Measurements from ENCODE around the gene PPP2R5A. TPM values are rescaled to one million over a fixed set of nuclear protein-coding genes. Genes with fewer than 3 reads are reported as not detected.

Gene PPP2R5A
- total RNA-seq, 4 donors from 2014 or later: 38.9 to 51.8 (median 45.3) TPM

DNA sequence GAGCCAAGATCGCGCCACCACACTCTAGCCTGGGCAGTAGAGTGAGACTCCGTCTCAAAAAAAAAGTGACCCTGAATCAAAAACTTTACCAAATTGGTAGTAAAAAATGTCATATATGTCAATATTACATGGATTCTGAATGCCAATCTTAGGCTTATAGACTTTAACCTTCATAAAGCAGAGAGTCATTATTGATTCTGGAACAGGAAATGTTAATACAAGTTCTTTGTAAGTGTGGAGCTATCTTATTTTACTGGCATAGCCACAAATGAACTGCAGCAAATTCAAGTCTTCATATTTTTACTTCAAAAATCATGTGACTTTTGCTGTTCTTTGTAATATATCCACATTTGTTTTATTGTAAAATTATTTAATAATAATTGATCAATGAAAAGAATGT, 41.3 kb downstream of the PPP2R5A start:
- TF ChIP-seq, protein P1, sequence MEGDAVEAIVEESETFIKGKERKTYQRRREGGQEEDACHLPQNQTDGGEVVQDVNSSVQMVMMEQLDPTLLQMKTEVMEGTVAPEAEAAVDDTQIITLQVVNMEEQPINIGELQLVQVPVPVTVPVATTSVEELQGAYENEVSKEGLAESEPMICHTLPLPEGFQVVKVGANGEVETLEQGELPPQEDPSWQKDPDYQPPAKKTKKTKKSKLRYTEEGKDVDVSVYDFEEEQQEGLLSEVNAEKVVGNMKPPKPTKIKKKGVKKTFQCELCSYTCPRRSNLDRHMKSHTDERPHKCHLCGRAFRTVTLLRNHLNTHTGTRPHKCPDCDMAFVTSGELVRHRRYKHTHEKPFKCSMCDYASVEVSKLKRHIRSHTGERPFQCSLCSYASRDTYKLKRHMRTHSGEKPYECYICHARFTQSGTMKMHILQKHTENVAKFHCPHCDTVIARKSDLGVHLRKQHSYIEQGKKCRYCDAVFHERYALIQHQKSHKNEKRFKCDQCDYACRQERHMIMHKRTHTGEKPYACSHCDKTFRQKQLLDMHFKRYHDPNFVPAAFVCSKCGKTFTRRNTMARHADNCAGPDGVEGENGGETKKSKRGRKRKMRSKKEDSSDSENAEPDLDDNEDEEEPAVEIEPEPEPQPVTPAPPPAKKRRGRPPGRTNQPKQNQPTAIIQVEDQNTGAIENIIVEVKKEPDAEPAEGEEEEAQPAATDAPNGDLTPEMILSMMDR (IDR thresholded peaks at IDR 0.05): no peak
- no peak overlapping the region for H3K27ac ChIP-seq

DNA sequence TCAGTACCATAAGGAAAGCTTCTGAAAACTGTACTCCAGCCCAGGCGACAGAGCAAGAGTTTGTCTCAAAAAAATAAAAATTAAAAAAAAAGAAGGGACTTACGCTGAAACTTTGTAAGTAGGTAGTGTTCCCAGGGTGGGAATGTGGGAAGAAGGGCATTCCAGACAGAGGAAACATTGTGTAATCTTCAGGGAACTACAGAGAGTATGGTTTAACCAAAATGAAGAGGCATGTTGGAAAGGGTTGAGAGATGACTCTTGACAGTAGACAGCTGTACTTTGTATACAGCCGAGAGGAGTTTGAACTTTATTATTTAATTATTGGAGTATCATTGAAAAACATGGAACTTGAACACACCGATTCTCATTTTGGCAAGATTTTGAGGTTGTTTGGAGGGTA, 43.0 kb downstream of the PPP2R5A start:
- Histone ChIP-seq H3K27ac (no peak overlapping the region), H3K36me3 (peaks cover 0 to 24% (median 0%) of the 10 kb centered on the region in 3 donors), H3K27me3 (no peaks in the 10 kb centered on the region), H3K4me3 (no peak overlapping the region), H3K9me3 (no peaks in the 10 kb centered on the region), H3K4me1 (peaks cover 0 to 6% (median 0%) of the 10 kb centered on the region in 4 donors)
- TF ChIP-seq, protein P1 (IDR thresholded peaks at IDR 0.05): no peak
- no peak for TF ChIP-seq POLR2A (IDR thresholded peaks at IDR 0.05)
- no peak for DNase-seq

More for the DNA sequence above, 41.3 kb downstream of the PPP2R5A start:
- DNase-seq: no peak
- Histone ChIP-seq H3K36me3 (peaks cover 0 to 13% (median 0%) of the 10 kb centered on the region in 3 donors), H3K4me1 (peaks cover 0 to 6% (median 0%) of the 10 kb centered on the region in 4 donors), H3K9me3 (no peaks in the 10 kb centered on the region), H3K4me3 (no peak overlapping the region), H3K27me3 (no peaks in the 10 kb centered on the region)

DNA sequence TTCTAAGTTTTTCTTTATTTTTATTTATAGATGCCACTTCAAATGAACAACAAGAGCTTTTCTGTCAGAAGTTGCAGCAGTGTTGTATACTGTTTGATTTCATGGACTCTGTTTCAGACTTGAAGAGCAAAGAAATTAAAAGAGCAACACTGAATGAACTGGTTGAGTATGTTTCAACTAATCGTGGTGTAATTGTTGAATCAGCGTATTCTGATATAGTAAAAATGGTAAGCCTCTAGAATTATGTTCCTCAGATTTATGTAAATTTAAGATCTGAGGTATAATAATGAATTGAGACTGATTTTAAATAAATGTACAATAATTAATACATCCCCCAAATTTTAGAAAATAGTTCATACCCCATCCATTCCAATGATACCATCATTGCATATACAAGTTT, 43.9 kb downstream of the PPP2R5A start:
- Histone ChIP-seq H3K27ac (no peak overlapping the region), H3K27me3 (no peaks in the 10 kb centered on the region), H3K4me3 (no peak overlapping the region), H3K9me3 (no peaks in the 10 kb centered on the region), H3K36me3 (peaks cover 0 to 32% (median 0%) of the 10 kb centered on the region in 3 donors), H3K4me1 (peaks cover 0 to 6% (median 0%) of the 10 kb centered on the region in 4 donors)
- TF ChIP-seq POLR2A (IDR thresholded peaks at IDR 0.05): no peak
- TF ChIP-seq, protein P1 (IDR thresholded peaks at IDR 0.05): no peak
- no peak for DNase-seq

DNA sequence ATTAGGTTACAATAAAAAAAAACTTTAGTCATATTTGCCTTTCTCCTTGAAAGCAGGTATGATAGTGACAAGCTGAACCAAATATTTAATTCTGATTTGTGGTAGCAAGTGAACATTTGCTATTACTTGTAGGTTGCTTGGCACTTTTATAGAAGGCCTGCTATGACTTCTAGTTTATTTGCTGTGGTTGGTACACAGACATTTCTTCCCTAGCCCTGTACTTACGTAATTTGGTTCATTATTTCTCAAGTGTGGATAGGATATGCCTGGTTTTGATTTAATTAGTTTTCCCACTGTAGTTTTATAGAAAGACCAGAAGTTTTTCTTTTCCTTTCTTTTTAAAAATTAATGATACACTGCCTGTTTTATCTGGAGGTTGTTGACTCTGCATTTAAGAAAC, 55.9 kb downstream of the PPP2R5A start:
- no peak overlapping the region for H3K4me3 ChIP-seq
- no peak for DNase-seq
- H3K27me3 ChIP-seq: no peaks in the 10 kb centered on the region
- H3K9me3 ChIP-seq: no peaks in the 10 kb centered on the region
- peaks cover 0 to 37% (median 0%) of the 10 kb centered on the region in 3 donors for H3K36me3 ChIP-seq
- no peak overlapping the region for H3K27ac ChIP-seq
- H3K4me1 ChIP-seq: no peaks in the 10 kb centered on the region
- TF ChIP-seq POLR2A (IDR thresholded peaks at IDR 0.05): no peak
- TF ChIP-seq, protein P1 (IDR thresholded peaks at IDR 0.05): no peak

DNA sequence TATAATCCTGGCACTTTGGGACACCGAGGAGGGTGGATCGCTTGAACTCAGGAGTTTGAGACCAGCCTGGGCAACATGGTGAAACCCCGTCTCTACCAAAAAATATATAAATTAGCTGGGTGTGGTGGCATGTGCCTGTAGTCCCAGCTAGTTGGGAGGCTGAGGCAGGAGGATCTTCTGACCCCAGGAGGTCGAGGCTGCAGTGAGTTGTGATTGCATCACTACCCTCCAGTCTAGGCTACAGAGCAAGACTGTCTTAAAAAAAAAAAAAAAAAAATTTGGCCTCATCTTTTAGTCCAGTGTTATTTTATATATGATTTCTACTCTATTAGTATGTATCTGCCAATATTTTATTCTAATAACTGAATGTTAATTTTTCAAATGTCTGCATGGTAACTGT, 59.7 kb downstream of the PPP2R5A start:
- no peaks in the 10 kb centered on the region for H3K9me3 ChIP-seq
- H3K36me3 ChIP-seq: peaks cover 0 to 55% (median 0%) of the 10 kb centered on the region in 3 donors
- H3K27me3 ChIP-seq: no peaks in the 10 kb centered on the region
- TF ChIP-seq POLR2A (IDR thresholded peaks at IDR 0.05): no peak
- TF ChIP-seq, protein P1 (IDR thresholded peaks at IDR 0.05): no peak
- no peak overlapping the region for H3K4me3 ChIP-seq
- no peaks in the 10 kb centered on the region for H3K4me1 ChIP-seq
- DNase-seq: no peak
- no peak overlapping the region for H3K27ac ChIP-seq

DNA sequence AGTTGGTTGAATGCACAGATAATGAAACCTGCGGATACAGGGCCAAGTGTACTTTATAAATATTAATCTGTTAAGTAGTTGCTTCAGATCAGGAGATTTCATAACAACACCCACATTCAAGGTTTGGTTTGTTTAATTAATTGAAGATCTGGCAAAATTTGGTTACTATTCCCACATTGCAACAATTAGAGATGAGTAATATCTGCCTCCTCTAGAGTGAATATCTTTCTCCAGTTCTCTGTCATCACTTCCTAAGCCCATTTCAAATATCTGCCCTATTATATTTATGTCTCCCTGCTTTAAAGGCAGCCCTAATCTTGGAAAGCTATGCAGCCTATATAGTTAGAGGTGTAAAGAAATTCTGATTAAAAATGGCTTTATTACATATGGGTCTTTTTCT, 61.4 kb downstream of the PPP2R5A start:
- H3K36me3 ChIP-seq: peaks cover 0 to 60% (median 0%) of the 10 kb centered on the region in 3 donors

More for the DNA sequence above, 61.4 kb downstream of the PPP2R5A start:
- Histone ChIP-seq H3K4me3 (no peak overlapping the region), H3K27ac (no peak overlapping the region), H3K27me3 (no peaks in the 10 kb centered on the region), H3K4me1 (no peaks in the 10 kb centered on the region), H3K9me3 (no peaks in the 10 kb centered on the region)
- TF ChIP-seq POLR2A (IDR thresholded peaks at IDR 0.05): no peak
- TF ChIP-seq, protein P1 (IDR thresholded peaks at IDR 0.05): no peak
- DNase-seq: no peak

All from Peyer's patch (tissue), 4 donors.